Hematopoietic multipotent progenitor cell treated with erythropoietin and hydrocortisone succinate and interleukin-3 and kit ligand, for 17 days (in vitro differentiated cells): Measurements from ENCODE around the gene NPM3.

Source experiments
- DNase-seq: peaks from one replicate; pipeline ENCODE4 v3.0.0-alpha.2; 2015; ENCODE audit warnings: low spot score

NPM3 gene

GRCh38 chr10:101782811-101783735 is at the start of gene NPM3:
Gene NPM3, minus strand, starts transcription at chr10:101783446. Its CDS starts 56 bp downstream, at chr10:101783390.
- DNase-seq, result peak; percentile 27

GRCh38 chr10:101832325-101832771 is 49.1 kb upstream of the NPM3 start:
- DNase-seq, result no peak

- no peak for DNase-seq
These were observed 48.0 kb upstream of the NPM3 start for GRCh38 chr10:101831169-101831811.

GRCh38 chr10:101830322-101831168 is 47.3 kb upstream of the NPM3 start:
- DNase-seq, result peak; percentile 97

- DNase-seq, result peak; percentile 64
These were observed 46.5 kb upstream of the NPM3 start for GRCh38 chr10:101829561-101830315.

- DNase-seq, result no peak
These were observed 45.7 kb upstream of the NPM3 start for GRCh38 chr10:101828766-101829551.

GRCh38 chr10:101827919-101828600 is 44.8 kb upstream of the NPM3 start:
- DNase-seq, result no peak

- DNase-seq, result no peak
These were observed 43.7 kb upstream of the NPM3 start for GRCh38 chr10:101826852-101827434.

- DNase-seq, result no peak
These were observed 41.5 kb upstream of the NPM3 start for GRCh38 chr10:101824736-101825135.

GRCh38 chr10:101818872-101819633 is 35.8 kb upstream of the NPM3 start:
- no peak for DNase-seq

GRCh38 chr10:101818119-101818871 is 35.0 kb upstream of the NPM3 start, which contains the start of gene OGA:
Gene OGA, minus strand, starts transcription at chr10:101818444. Its CDS starts 422 bp downstream, at chr10:101818022.
- peak; percentile 100 for DNase-seq

GRCh38 chr10:101817337-101818118 is 34.3 kb upstream of the NPM3 start:
- DNase-seq, result peak; percentile 92

GRCh38 chr10:101816913-101817336 is 33.7 kb upstream of the NPM3 start:
- DNase-seq, result no peak

GRCh38 chr10:101816376-101816775 is 33.1 kb upstream of the NPM3 start:
- DNase-seq, result peak; percentile 46

- DNase-seq, result peak; percentile 38
These were observed 31.3 kb upstream of the NPM3 start for GRCh38 chr10:101814466-101815071.

- no peak for DNase-seq
These were observed 29.4 kb upstream of the NPM3 start for GRCh38 chr10:101812606-101813005.

- no peak for DNase-seq
These were observed 23.9 kb upstream of the NPM3 start for GRCh38 chr10:101807158-101807557.
